RWPE2 (cell line): Measurements from ENCODE around the gene SPAG16.

Experiments
- ATAC-seq: fragments of 200-7000 bp; cut with Tn5 transposase; 3 replicates; pipeline ENCODE4 v1.9.1; 2021; ENCODE audit warnings: low read depth
- DNase-seq: peaks from one replicate; pipeline ENCODE4 v3.0.0-alpha.2; 2020; ENCODE audit warnings: low spot score
- H3K27ac ChIP-seq: fragments of 450-650 bp; 2 replicates; pipeline ENCODE4 v1.5.1; 2017; ENCODE audit warnings: mild to moderate bottlenecking; ENCODE audit not compliant: poor library complexity, severe bottlenecking
- H3K27me3 ChIP-seq: fragments of 250-450 bp; sonication (Bioruptor Pico); 2 replicates; pipeline ENCODE4 v1.5.1; 2021; ENCODE audit warnings: mild to moderate bottlenecking, moderate library complexity; ENCODE audit not compliant: insufficient read depth, poor library complexity, severe bottlenecking
- H3K36me3 ChIP-seq: fragments of 250-450 bp; sonication (Bioruptor Pico); 2 replicates; pipeline ENCODE4 v1.5.1; 2020; ENCODE audit warnings: low read depth, mild to moderate bottlenecking, moderate library complexity
- H3K4me1 ChIP-seq: fragments of 250-450 bp; sonication (Bioruptor Pico); 2 replicates; pipeline ENCODE4 v1.5.1; 2021; ENCODE audit warnings: mild to moderate bottlenecking, moderate library complexity; ENCODE audit not compliant: insufficient read depth, poor library complexity, severe bottlenecking
- H3K4me3 ChIP-seq: fragments of 250-450 bp; sonication (Bioruptor Pico); 2 replicates; pipeline ENCODE4 v1.5.1; 2021; ENCODE audit warnings: mild to moderate bottlenecking, moderate library complexity; ENCODE audit not compliant: severe bottlenecking
- H3K9me3 ChIP-seq: fragments of 250-450 bp; sonication (Bioruptor Pico); 2 replicates; pipeline ENCODE4 v1.5.1; 2021; ENCODE audit warnings: mild to moderate bottlenecking, moderate library complexity; ENCODE audit not compliant: severe bottlenecking
- CTCF ChIP-seq: fragments of 450-650 bp; IDR thresholded peaks from one replicate; pipeline ENCODE4 v1.5.1; 2017; ENCODE audit warnings: mild to moderate bottlenecking, moderate library complexity; ENCODE audit not compliant: poor library complexity, severe bottlenecking

The SPAG16 gene

GRCh38 chr2:213766465-213766901 lies 482.2 kb downstream of the SPAG16 start:
- no peak for ATAC-seq
- Histone ChIP-seq H3K4me3 (no peak overlapping the region), H3K27ac (no peak overlapping the region), H3K9me3 (no peaks in the 10 kb centered on the region), H3K4me1 (no peaks in the 10 kb centered on the region), H3K27me3 (no peaks in the 10 kb centered on the region), H3K36me3 (no peaks in the 10 kb centered on the region)
- no peak for TF ChIP-seq CTCF
- no peak for DNase-seq

- Histone ChIP-seq H3K9me3 (no peaks in the 10 kb centered on the region), H3K27ac (no peak overlapping the region), H3K4me1 (no peaks in the 10 kb centered on the region), H3K36me3 (no peaks in the 10 kb centered on the region), H3K4me3 (no peak overlapping the region), H3K27me3 (no peaks in the 10 kb centered on the region)
- TF ChIP-seq CTCF, result no peak
- DNase-seq, result no peak
- ATAC-seq, result no peak
These were observed 503.6 kb downstream of the SPAG16 start for GRCh38 chr2:213787869-213788268.

GRCh38 chr2:213789940-213790339 lies 505.7 kb downstream of the SPAG16 start:
- Histone ChIP-seq H3K4me3 (no peak overlapping the region), H3K9me3 (no peaks in the 10 kb centered on the region), H3K27ac (no peak overlapping the region), H3K4me1 (no peaks in the 10 kb centered on the region), H3K27me3 (no peaks in the 10 kb centered on the region), H3K36me3 (no peaks in the 10 kb centered on the region)
- no peak for ATAC-seq
- no peak for TF ChIP-seq CTCF
- DNase-seq, result no peak

GRCh38 chr2:213792045-213792444 lies 507.8 kb downstream of the SPAG16 start:
- no peaks in the 10 kb centered on the region for H3K27me3 ChIP-seq

More at GRCh38 chr2:213792045-213792444, 507.8 kb downstream of the SPAG16 start:
- H3K36me3 ChIP-seq, result no peaks in the 10 kb centered on the region
- H3K27ac ChIP-seq, result no peak overlapping the region
- no peak for TF ChIP-seq CTCF
- no peak overlapping the region for H3K4me3 ChIP-seq
- DNase-seq (no peak), ATAC-seq (no peak)
- H3K9me3 ChIP-seq, result no peaks in the 10 kb centered on the region
- no peaks in the 10 kb centered on the region for H3K4me1 ChIP-seq
